ENCODE data around the gene NIT2. TPM values are rescaled to one million over a fixed set of nuclear protein-coding genes. Genes with fewer than 3 reads are reported as not detected.
A peak's percentile ranks its signal among the peaks of the same experiment; 100 is the strongest.

NIT2 gene
- total and polyA plus RNA-seq, 9 of the 15 experiments (the other 6 are each of a cell fraction or from before 2014, with no cell fraction given), result 11.4 to 62.2 (median 22.1) TPM

GRCh38 chr3:100316641-100317069, 17.9 kb upstream of the NIT2 start:
- Histone ChIP-seq H4K20me1 (replicated peaks; ENCODE audit: control insufficient read depth, insufficient read depth, low read length) (no peaks in the 10 kb centered on the region), H3K9me3 (replicated peaks; ENCODE audit: control insufficient read depth, insufficient read depth, low read depth, low read length) (no peaks in the 10 kb centered on the region), H3K9me1 (ENCODE audit: control insufficient read depth, insufficient read depth, low read length) (no peaks in the 10 kb centered on the region), H3K27ac (ENCODE audit: extremely low read depth, low read depth, low read length) (no peak overlapping the region), H3K4me3 (no peak overlapping the region), H3K79me2 (ENCODE audit: control insufficient read depth, insufficient read depth, low read length) (no peaks in the 10 kb centered on the region; the same call in 2 of the 3 replicates), H2AFZ (ENCODE audit: low read depth, low read length) (no peak overlapping the region), H3K4me1 (replicated peaks in 1 of 2; ENCODE audit: control insufficient read depth in 2 of 2, insufficient read depth in 2 of 2, low read length in 2 of 2) (no peaks in the 10 kb centered on the region; a peak in 1 of 5 replicates), H3K36me3 (ENCODE audit: control insufficient read depth, insufficient read depth, low read length) (peaks cover 38% of the 10 kb centered on the region), H3K27me3 (ENCODE audit: control insufficient read depth in 2 of 2, insufficient read depth in 2 of 2, low read length in 2 of 2) (no peaks in the 10 kb centered on the region), H3K4me2 (ENCODE audit: insufficient read depth, low read length) (no peak overlapping the region), H3K9ac (ENCODE audit: insufficient read depth in 1 of 2, low read depth in 2 of 2, low read length in 2 of 2) (no peak overlapping the region)
- ATAC-seq (peak; percentile 92), FAIRE-seq (peak; percentile 57), DNase-seq (ENCODE audit: extremely low read depth in 1 of 4, low spot score in 3 of 4) (peak; percentile 13 to 68 (median 22))
- no TSS peak for BruUV-seq (replicated peaks)
- intact Hi-C loops (cut with micrococcal nuclease), result loop anchor here (1.0 to 5.0 kb wide), 3 partner anchors 66 to 274 kb away; no protein-coding TSS in a partner anchor
- CTCF ChIA-PET (ENCODE audit: low intra/inter-chr PET ratio), result interaction anchor here (1.3 to 1.6 kb wide), 2 partner anchors 274 to 480 kb away, joined by 3 to 12 read pairs; no protein-coding TSS in a partner anchor
- WGBS (ENCODE audit: insufficient coverage, low coverage, missing lambda C conversion rate), result 34% methylated on average over 8 of the region's 8 CpGs
- POLR2A ChIA-PET, result interaction anchor here (1.0 kb wide), 1 partner anchor 16 kb away, joined by 3 read pairs; no protein-coding TSS in a partner anchor
- in situ Hi-C loops (cut with MboI), result loop anchor here (10.0 kb wide), 1 partner anchor 278 kb away; no protein-coding TSS in a partner anchor
- TF ChIP-seq TSHZ1 (CRISPR knock-in tag; IDR thresholded peaks at IDR 0.05) (no peak), HSF4 (CRISPR knock-in tag; IDR thresholded peaks at IDR 0.05; ENCODE audit: borderline replicate concordance) (no peak), NCOA1 (IDR thresholded peaks at IDR 0.05; ENCODE audit: low read depth) (no peak), CTCF (IDR thresholded peaks at IDR 0.05 in 2 of 3, conservative IDR thresholded peaks at IDR 0.05 in 1 of 3; ENCODE audit: insufficient read depth in 2 of 3, low read depth in 1 of 3, low read length in 3 of 3) (peak; percentile 32 to 64 (median 60); a peak in 5 of 6 replicates), ZSCAN32 (CRISPR knock-in tag; IDR thresholded peaks at IDR 0.05) (no peak)
- TF ChIP-seq, protein P1, sequence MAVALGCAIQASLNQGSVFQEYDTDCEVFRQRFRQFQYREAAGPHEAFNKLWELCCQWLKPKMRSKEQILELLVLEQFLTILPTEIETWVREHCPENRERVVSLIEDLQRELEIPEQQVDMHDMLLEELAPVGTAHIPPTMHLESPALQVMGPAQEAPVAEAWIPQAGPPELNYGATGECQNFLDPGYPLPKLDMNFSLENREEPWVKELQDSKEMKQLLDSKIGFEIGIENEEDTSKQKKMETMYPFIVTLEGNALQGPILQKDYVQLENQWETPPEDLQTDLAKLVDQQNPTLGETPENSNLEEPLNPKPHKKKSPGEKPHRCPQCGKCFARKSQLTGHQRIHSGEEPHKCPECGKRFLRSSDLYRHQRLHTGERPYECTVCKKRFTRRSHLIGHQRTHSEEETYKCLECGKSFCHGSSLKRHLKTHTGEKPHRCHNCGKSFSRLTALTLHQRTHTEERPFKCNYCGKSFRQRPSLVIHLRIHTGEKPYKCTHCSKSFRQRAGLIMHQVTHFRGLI (CRISPR knock-in tag; IDR thresholded peaks at IDR 0.05), result no peak
